Left lung (tissue), 10 donors: ENCODE data around the gene PLXNA3. TPM values are rescaled to one million over a fixed set of nuclear protein-coding genes. Genes with fewer than 3 reads are reported as not detected.

Source experiments
- ATAC-seq: fragments of 200-7000 bp; cut with Tn5 transposase; one replicate; pipeline ENCODE4 v1.9.1; 2020; ENCODE audit warnings: moderate library complexity
- DNase-seq, 4 donors: peaks; one replicate each; pipeline ENCODE4 v3.0.0-alpha.2; 2013 to 2020
- H3K27ac ChIP-seq, 2 donors: fragments of 200-600 bp; sonication (generic) in 1 of 2; one replicate each; pipeline versions ENCODE4 v1.5.0 to v1.8.0; 2020 to 2021
- H3K27me3 ChIP-seq, 2 donors: fragments of 200-600 bp; sonication (generic) in 1 of 2; one replicate each; pipeline versions ENCODE4 v1.5.0 to v1.8.0; 2020 to 2021
- H3K36me3 ChIP-seq, 2 donors: fragments of 200-600 bp; sonication (generic) in 1 of 2; one replicate each; pipeline versions ENCODE4 v1.5.0 to v1.8.0; 2020 to 2021
- H3K4me1 ChIP-seq, 2 donors: fragments of 200-600 bp; one replicate each; pipeline ENCODE4 v1.8.0; 2021
- H3K4me3 ChIP-seq, 2 donors: fragments of 200-600 bp; sonication (generic) in 1 of 2; one replicate each; pipeline versions ENCODE4 v1.5.0 to v1.8.0; 2020 to 2021; ENCODE audit warnings: mild to moderate bottlenecking in 1 of 2
- H3K9me3 ChIP-seq, 2 donors: fragments of 200-600 bp; sonication (generic) in 1 of 2; one replicate each; pipeline versions ENCODE4 v1.5.0 to v1.8.0; 2020 to 2021
- CTCF ChIP-seq, 2 donors: fragments of 200-600 bp; sonication (generic) in 1 of 2; IDR thresholded peaks; one replicate each; pipeline versions ENCODE4 v1.5.0 to v1.8.0; 2021; ENCODE audit warnings: antibody characterized with exemption in 2 of 2
- intact Hi-C, 2 donors: fragments of 100-400 bp; cut with DNase I; formaldehyde crosslinking; loops; one replicate each; pipeline versions ENCODE4 v1.11.2 to v1.14.2; 2022
- polyA plus RNA-seq, 6 donors: library from polyadenylated mRNA; unstranded; fragments of 120-200 nt; gene quantifications; one replicate each; pipeline ENCODE4 v1.2.1, GENCODE V29; 2013; ENCODE audit not compliant: insufficient read length in 6 of 6
- total RNA-seq, 2 donors: library from RNA; stranded (reverse); fragmentation: NEBNext Ultra II Directional; extraction: Animal tissue kit (Norgen Biotek cat#: 25700); gene quantifications; one replicate each; pipeline ENCODE4 v1.2.1, GENCODE V29; 2021
- donor health status: DM: no; HTN: yes; CAD: no.
- donor health status: DM: no; HTN: no; CAD: no.

The PLXNA3 gene
- total and polyA plus RNA-seq, 8 donors, result 48.7 to 83.6 (median 60.9) TPM

GRCh38 chrX:154485150-154486051 lies 27.3 kb downstream of the PLXNA3 start:
- peak overlapping the region; percentile 54 to 68 for H3K4me3 ChIP-seq
- no peak for ATAC-seq
- intact Hi-C loops, result no loop called here
- H3K9me3 ChIP-seq, result no peaks in the 10 kb centered on the region
- peaks cover 6 to 46% of the 10 kb centered on the region in 2 donors for H3K4me1 ChIP-seq
- H3K27ac ChIP-seq, result peak overlapping the region; percentile 70 to 80
- H3K36me3 ChIP-seq, result peaks cover 0 to 17% of the 10 kb centered on the region in 2 donors
- no peak for TF ChIP-seq CTCF (IDR thresholded peaks at IDR 0.05)
- no peaks in the 10 kb centered on the region for H3K27me3 ChIP-seq
- DNase-seq, result no peak

GRCh38 chrX:154486052-154486395 lies 27.9 kb downstream of the PLXNA3 start:
- Histone ChIP-seq H3K27me3 (no peaks in the 10 kb centered on the region), H3K4me3 (peak overlapping the region; percentile 54 to 68), H3K4me1 (peaks cover 6 to 46% of the 10 kb centered on the region in 2 donors), H3K9me3 (no peaks in the 10 kb centered on the region), H3K36me3 (peaks cover 0 to 17% of the 10 kb centered on the region in 2 donors), H3K27ac (peak overlapping the region; percentile 70 to 80)
- intact Hi-C loops, result no loop called here
- ATAC-seq (no peak), DNase-seq (no peak)
- no peak for TF ChIP-seq CTCF (IDR thresholded peaks at IDR 0.05)

- ATAC-seq (peak; percentile 54), DNase-seq (peak; percentile 36 to 87 (median 74))
- TF ChIP-seq CTCF (IDR thresholded peaks at IDR 0.05), result no peak
- intact Hi-C loops, result no loop called here
- H3K36me3 ChIP-seq, result peaks cover 0 to 17% of the 10 kb centered on the region in 2 donors
- H3K27ac ChIP-seq, result peak within 1 kb of the TSS; percentile 70 to 80
- H3K27me3 ChIP-seq, result no peaks in the 10 kb centered on the region
- peak within 1 kb of the TSS; percentile 54 to 68 for H3K4me3 ChIP-seq
- peaks cover 6 to 46% of the 10 kb centered on the region in 2 donors for H3K4me1 ChIP-seq
- H3K9me3 ChIP-seq, result no peaks in the 10 kb centered on the region
Measured at GRCh38 chrX:154486396-154487207, 28.5 kb downstream of the PLXNA3 start, which contains the start of gene UBL4A. Gene UBL4A (minus strand): TSS chrX:154486615. CDS start chrX:154486584, 31 bp downstream.

GRCh38 chrX:154487518-154488290 lies 29.6 kb downstream of the PLXNA3 start:
- TF ChIP-seq CTCF (IDR thresholded peaks at IDR 0.05), result no peak
- H3K27me3 ChIP-seq, result no peaks in the 10 kb centered on the region
- H3K4me3 ChIP-seq, result no peak overlapping the region
- ATAC-seq, result no peak
- no peaks in the 10 kb centered on the region for H3K9me3 ChIP-seq
- H3K4me1 ChIP-seq, result peaks cover 6 to 46% of the 10 kb centered on the region in 2 donors
- H3K36me3 ChIP-seq, result peaks cover 0 to 17% of the 10 kb centered on the region in 2 donors
- intact Hi-C loops, result no loop called here
- peak overlapping the region in 1 of 2 donors; percentile 74 for H3K27ac ChIP-seq
- no peak for DNase-seq
